Measurements from ENCODE around the gene SARDH. TPM values are rescaled to one million over a fixed set of nuclear protein-coding genes. Genes with fewer than 3 reads are reported as not detected.

Gene SARDH
- total and polyA plus RNA-seq, 8 donors = 3.9 to 13.9 (median 9.9) TPM

- DNase-seq = peak in 2 of 4 donors; percentile 21 to 76
- no peaks in the 10 kb centered on the region for H3K27me3 ChIP-seq
- intact Hi-C loops (cut with DNase I) = no loop called here
- H3K27ac ChIP-seq = no peak overlapping the region
- TF ChIP-seq CTCF (IDR thresholded peaks at IDR 0.05) = no peak
- peaks cover 0 to 87% of the 10 kb centered on the region in 2 donors for H3K36me3 ChIP-seq
- H3K4me3 ChIP-seq = no peak overlapping the region
- no peaks in the 10 kb centered on the region for H3K4me1 ChIP-seq
- H3K9me3 ChIP-seq = peaks cover 4 to 27% of the 10 kb centered on the region in 2 donors
- no peak for ATAC-seq
Measured at GRCh38 chr9:133771486-133772482, 33.6 kb upstream of the SARDH start.

- Histone ChIP-seq H3K36me3 (peaks cover 0 to 80% of the 10 kb centered on the region in 2 donors), H3K27me3 (no peaks in the 10 kb centered on the region), H3K4me3 (no peak overlapping the region), H3K27ac (no peak overlapping the region), H3K9me3 (peaks cover 4 to 28% of the 10 kb centered on the region in 2 donors), H3K4me1 (no peaks in the 10 kb centered on the region)
- intact Hi-C loops (cut with DNase I) = no loop called here
- no peak for TF ChIP-seq CTCF (IDR thresholded peaks at IDR 0.05)
- ATAC-seq (no peak), DNase-seq (peak in 2 of 4 donors; percentile 29 to 71)
Measured at GRCh38 chr9:133770076-133770777, 32.1 kb upstream of the SARDH start.

GRCh38 chr9:133769511-133770075, 31.4 kb upstream of the SARDH start:
- intact Hi-C loops (cut with DNase I) = no loop called here
- H3K4me1 ChIP-seq = no peaks in the 10 kb centered on the region
- peak in 1 of 4 donors; percentile 67 for DNase-seq
- H3K4me3 ChIP-seq = no peak overlapping the region
- no peaks in the 10 kb centered on the region for H3K27me3 ChIP-seq
- H3K36me3 ChIP-seq = peaks cover 0 to 74% of the 10 kb centered on the region in 2 donors
- H3K27ac ChIP-seq = no peak overlapping the region
- TF ChIP-seq CTCF (IDR thresholded peaks at IDR 0.05) = no peak
- ATAC-seq = no peak
- H3K9me3 ChIP-seq = peaks cover 4 to 23% of the 10 kb centered on the region in 2 donors

- no peak for ATAC-seq
- Histone ChIP-seq H3K9me3 (peaks cover 4 to 17% of the 10 kb centered on the region in 2 donors), H3K4me1 (no peaks in the 10 kb centered on the region), H3K27ac (no peak overlapping the region), H3K4me3 (no peak overlapping the region), H3K27me3 (no peaks in the 10 kb centered on the region), H3K36me3 (peaks cover 0 to 70% of the 10 kb centered on the region in 2 donors)
- DNase-seq = peak in 2 of 4 donors; percentile 26 to 75
- intact Hi-C loops (cut with DNase I) = no loop called here
- TF ChIP-seq CTCF (IDR thresholded peaks at IDR 0.05) = no peak
Measured at GRCh38 chr9:133768859-133769510, 30.8 kb upstream of the SARDH start.
